ENCODE measurements around the gene NAT10.

NAT10 gene

GRCh38 chr11:34150494-34151151 is 45.2 kb downstream of the NAT10 start:
- no peak for DNase-seq (ENCODE audit: low read depth)

GRCh38 chr11:34151166-34151565 is 45.7 kb downstream of the NAT10 start:
- no peak for DNase-seq (ENCODE audit: low read depth)

GRCh38 chr11:34151916-34152845 is 46.8 kb downstream of the NAT10 start:
- DNase-seq (ENCODE audit: low read depth), result no peak

GRCh38 chr11:34154059-34154875 is 48.8 kb downstream of the NAT10 start:
- DNase-seq (ENCODE audit: low read depth), result no peak

- DNase-seq (ENCODE audit: low read depth), result no peak
Observed at GRCh38 chr11:34155057-34155756, 49.8 kb downstream of the NAT10 start.

- DNase-seq (ENCODE audit: low read depth), result no peak
Observed at GRCh38 chr11:34155757-34156062, 50.3 kb downstream of the NAT10 start.

- DNase-seq (ENCODE audit: low read depth), result no peak
Observed at GRCh38 chr11:34157163-34157562, 51.7 kb downstream of the NAT10 start.

GRCh38 chr11:34158661-34159060 is 53.2 kb downstream of the NAT10 start:
- no peak for DNase-seq (ENCODE audit: low read depth)

- DNase-seq (ENCODE audit: low read depth), result no peak
Observed at GRCh38 chr11:34160049-34160721, 54.8 kb downstream of the NAT10 start.

GRCh38 chr11:34160791-34161190 is 55.4 kb downstream of the NAT10 start:
- no peak for DNase-seq (ENCODE audit: low read depth)

GRCh38 chr11:34161361-34161760 is 55.9 kb downstream of the NAT10 start:
- DNase-seq (ENCODE audit: low read depth), result no peak

- peak; percentile 19 for DNase-seq (ENCODE audit: low read depth)
Observed at GRCh38 chr11:34161812-34162492, 56.5 kb downstream of the NAT10 start.

- no peak for DNase-seq (ENCODE audit: low read depth)
Observed at GRCh38 chr11:34162493-34162820, 57.0 kb downstream of the NAT10 start.

GRCh38 chr11:34162856-34163255 is 57.4 kb downstream of the NAT10 start:
- DNase-seq (ENCODE audit: low read depth), result no peak

- DNase-seq (ENCODE audit: low read depth), result no peak
Observed at GRCh38 chr11:34165121-34165520, 59.7 kb downstream of the NAT10 start.

GRCh38 chr11:34165786-34166555 is 60.5 kb downstream of the NAT10 start:
- no peak for DNase-seq (ENCODE audit: low read depth)

- no peak for DNase-seq (ENCODE audit: low read depth)
Observed at GRCh38 chr11:34166806-34167740, 61.6 kb downstream of the NAT10 start.

- DNase-seq (ENCODE audit: low read depth), result no peak
Observed at GRCh38 chr11:34167961-34168360, 62.5 kb downstream of the NAT10 start.

All from stimulated activated CD8-positive, alpha-beta memory T cell treated with anti-CD3 and anti-CD28 coated beads, Interleukin-12 subunit alpha, Interleukin-12 subunit beta, amount 100 ng/mL, for 4 hours (primary cell).